HEK293 (cell line): ENCODE results near the gene NELL2.

Source experiments
- GFI1B ChIP-seq: fragments of 450-650 bp; formaldehyde crosslinking; IDR thresholded peaks from 2 replicates; pipeline ENCODE4 v1.5.1; 2016; ENCODE audit warnings: missing biosample characterization, missing genetic modification characterization
- KLF10 ChIP-seq: fragments of 450-650 bp; IDR thresholded peaks from 2 replicates; pipeline ENCODE4 v1.5.1; 2018; ENCODE audit warnings: missing biosample characterization, mild to moderate bottlenecking, missing genetic modification characterization
- OSR2 ChIP-seq: fragments of 450-650 bp; formaldehyde crosslinking; IDR thresholded peaks from 2 replicates; pipeline ENCODE4 v1.5.1; 2016; ENCODE audit warnings: missing biosample characterization, missing genetic modification characterization
- ZFP69B ChIP-seq: fragments of 450-650 bp; formaldehyde crosslinking; IDR thresholded peaks from 2 replicates; pipeline ENCODE4 v1.5.1; 2016; ENCODE audit warnings: missing biosample characterization, missing genetic modification characterization
- ZIC2 ChIP-seq: fragments of 450-650 bp; formaldehyde crosslinking; IDR thresholded peaks from 2 replicates; pipeline ENCODE4 v1.5.1; 2016; ENCODE audit warnings: missing biosample characterization, missing genetic modification characterization
- ZNF223 ChIP-seq: fragments of 450-650 bp; formaldehyde crosslinking; IDR thresholded peaks from 2 replicates; pipeline ENCODE4 v1.5.1; 2016; ENCODE audit warnings: missing biosample characterization, missing genetic modification characterization
- ZNF274 ChIP-seq, 2 experiments: fragments of 200-500 bp in 1 of 2; fragments of 450-650 bp in 1 of 2; sonication (Bioruptor generic) in 1 of 2; formaldehyde crosslinking in 1 of 2; IDR thresholded peaks; 2 replicates each; pipeline versions ENCODE4 v1.5.1 to v1.6.1; 2014 to 2016; ENCODE audit warnings: borderline replicate concordance in 1 of 2, inconsistent platforms in 1 of 2, low read length in 1 of 2, missing biosample characterization in 1 of 2, missing genetic modification characterization in 1 of 2
- ZNF324 ChIP-seq: fragments of 450-650 bp; formaldehyde crosslinking; IDR thresholded peaks from 2 replicates; pipeline ENCODE4 v1.5.1; 2016; ENCODE audit warnings: missing biosample characterization, missing genetic modification characterization
- ZNF529 ChIP-seq: fragments of 450-650 bp; formaldehyde crosslinking; IDR thresholded peaks from 2 replicates; pipeline ENCODE4 v1.5.1; 2017; ENCODE audit warnings: missing genetic modification characterization, missing biosample characterization; ENCODE audit not compliant: insufficient replicate concordance
- ZNF544 ChIP-seq: fragments of 450-650 bp; formaldehyde crosslinking; IDR thresholded peaks from 2 replicates; pipeline ENCODE4 v1.5.0; 2017; ENCODE audit warnings: missing biosample characterization, missing genetic modification characterization
- TF ChIP-seq, protein P1 (sequence below): fragments of 450-650 bp; formaldehyde crosslinking; IDR thresholded peaks from 2 replicates; pipeline ENCODE4 v1.5.1; 2016; ENCODE audit warnings: missing biosample characterization, missing genetic modification characterization
- TF ChIP-seq, protein P2 (sequence below): fragments of 450-650 bp; formaldehyde crosslinking; IDR thresholded peaks from 2 replicates; pipeline ENCODE4 v1.5.1; 2016; ENCODE audit warnings: missing biosample characterization, missing genetic modification characterization
- TF ChIP-seq, protein P3 (sequence below): fragments of 450-650 bp; formaldehyde crosslinking; conservative IDR thresholded peaks from 2 replicates; pipeline ENCODE4 v1.5.1; 2016; ENCODE audit warnings: low read depth, missing biosample characterization, missing genetic modification characterization

DNA sequence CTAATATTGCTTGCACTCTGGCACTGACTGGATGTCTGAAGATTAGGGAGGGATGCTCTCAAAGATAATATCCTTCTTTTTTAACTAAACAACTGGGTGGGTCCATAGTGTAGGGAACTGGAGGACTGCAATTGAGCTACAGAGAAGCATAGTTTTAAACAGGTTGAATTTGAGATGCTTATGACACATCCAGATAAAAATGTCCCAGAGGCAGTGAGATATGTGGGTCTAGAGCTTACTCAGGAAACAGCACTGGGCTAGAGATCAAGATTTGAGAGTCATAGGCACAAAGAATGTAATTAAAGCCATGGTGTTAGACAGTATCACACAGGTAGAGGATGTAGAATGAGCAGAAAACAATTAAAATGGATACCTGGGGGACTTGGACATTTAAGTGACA lies 198.4 kb downstream of the NELL2 start:
- TF ChIP-seq, protein P1, sequence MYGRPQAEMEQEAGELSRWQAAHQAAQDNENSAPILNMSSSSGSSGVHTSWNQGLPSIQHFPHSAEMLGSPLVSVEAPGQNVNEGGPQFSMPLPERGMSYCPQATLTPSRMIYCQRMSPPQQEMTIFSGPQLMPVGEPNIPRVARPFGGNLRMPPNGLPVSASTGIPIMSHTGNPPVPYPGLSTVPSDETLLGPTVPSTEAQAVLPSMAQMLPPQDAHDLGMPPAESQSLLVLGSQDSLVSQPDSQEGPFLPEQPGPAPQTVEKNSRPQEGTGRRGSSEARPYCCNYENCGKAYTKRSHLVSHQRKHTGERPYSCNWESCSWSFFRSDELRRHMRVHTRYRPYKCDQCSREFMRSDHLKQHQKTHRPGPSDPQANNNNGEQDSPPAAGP (tag by site-specific recombination): no peak
- TF ChIP-seq, protein P2, sequence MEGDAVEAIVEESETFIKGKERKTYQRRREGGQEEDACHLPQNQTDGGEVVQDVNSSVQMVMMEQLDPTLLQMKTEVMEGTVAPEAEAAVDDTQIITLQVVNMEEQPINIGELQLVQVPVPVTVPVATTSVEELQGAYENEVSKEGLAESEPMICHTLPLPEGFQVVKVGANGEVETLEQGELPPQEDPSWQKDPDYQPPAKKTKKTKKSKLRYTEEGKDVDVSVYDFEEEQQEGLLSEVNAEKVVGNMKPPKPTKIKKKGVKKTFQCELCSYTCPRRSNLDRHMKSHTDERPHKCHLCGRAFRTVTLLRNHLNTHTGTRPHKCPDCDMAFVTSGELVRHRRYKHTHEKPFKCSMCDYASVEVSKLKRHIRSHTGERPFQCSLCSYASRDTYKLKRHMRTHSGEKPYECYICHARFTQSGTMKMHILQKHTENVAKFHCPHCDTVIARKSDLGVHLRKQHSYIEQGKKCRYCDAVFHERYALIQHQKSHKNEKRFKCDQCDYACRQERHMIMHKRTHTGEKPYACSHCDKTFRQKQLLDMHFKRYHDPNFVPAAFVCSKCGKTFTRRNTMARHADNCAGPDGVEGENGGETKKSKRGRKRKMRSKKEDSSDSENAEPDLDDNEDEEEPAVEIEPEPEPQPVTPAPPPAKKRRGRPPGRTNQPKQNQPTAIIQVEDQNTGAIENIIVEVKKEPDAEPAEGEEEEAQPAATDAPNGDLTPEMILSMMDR: no peak
- TF ChIP-seq ZNF324 (tag by site-specific recombination) (no peak), OSR2 (tag by site-specific recombination) (no peak), ZNF223 (tag by site-specific recombination) (no peak), ZNF529 (tag by site-specific recombination) (no peak), ZIC2 (no peak), KLF10 (no peak), GFI1B (tag by site-specific recombination) (no peak), ZNF274 (IDR thresholded peaks at IDR 0.05; ENCODE audit: low read length) (no peak), ZNF274 (tag by site-specific recombination; IDR thresholded peaks at IDR 0.05; ENCODE audit: borderline replicate concordance) (no peak), ZNF544 (tag by site-specific recombination) (no peak), ZFP69B (no peak)
- TF ChIP-seq, protein P3, sequence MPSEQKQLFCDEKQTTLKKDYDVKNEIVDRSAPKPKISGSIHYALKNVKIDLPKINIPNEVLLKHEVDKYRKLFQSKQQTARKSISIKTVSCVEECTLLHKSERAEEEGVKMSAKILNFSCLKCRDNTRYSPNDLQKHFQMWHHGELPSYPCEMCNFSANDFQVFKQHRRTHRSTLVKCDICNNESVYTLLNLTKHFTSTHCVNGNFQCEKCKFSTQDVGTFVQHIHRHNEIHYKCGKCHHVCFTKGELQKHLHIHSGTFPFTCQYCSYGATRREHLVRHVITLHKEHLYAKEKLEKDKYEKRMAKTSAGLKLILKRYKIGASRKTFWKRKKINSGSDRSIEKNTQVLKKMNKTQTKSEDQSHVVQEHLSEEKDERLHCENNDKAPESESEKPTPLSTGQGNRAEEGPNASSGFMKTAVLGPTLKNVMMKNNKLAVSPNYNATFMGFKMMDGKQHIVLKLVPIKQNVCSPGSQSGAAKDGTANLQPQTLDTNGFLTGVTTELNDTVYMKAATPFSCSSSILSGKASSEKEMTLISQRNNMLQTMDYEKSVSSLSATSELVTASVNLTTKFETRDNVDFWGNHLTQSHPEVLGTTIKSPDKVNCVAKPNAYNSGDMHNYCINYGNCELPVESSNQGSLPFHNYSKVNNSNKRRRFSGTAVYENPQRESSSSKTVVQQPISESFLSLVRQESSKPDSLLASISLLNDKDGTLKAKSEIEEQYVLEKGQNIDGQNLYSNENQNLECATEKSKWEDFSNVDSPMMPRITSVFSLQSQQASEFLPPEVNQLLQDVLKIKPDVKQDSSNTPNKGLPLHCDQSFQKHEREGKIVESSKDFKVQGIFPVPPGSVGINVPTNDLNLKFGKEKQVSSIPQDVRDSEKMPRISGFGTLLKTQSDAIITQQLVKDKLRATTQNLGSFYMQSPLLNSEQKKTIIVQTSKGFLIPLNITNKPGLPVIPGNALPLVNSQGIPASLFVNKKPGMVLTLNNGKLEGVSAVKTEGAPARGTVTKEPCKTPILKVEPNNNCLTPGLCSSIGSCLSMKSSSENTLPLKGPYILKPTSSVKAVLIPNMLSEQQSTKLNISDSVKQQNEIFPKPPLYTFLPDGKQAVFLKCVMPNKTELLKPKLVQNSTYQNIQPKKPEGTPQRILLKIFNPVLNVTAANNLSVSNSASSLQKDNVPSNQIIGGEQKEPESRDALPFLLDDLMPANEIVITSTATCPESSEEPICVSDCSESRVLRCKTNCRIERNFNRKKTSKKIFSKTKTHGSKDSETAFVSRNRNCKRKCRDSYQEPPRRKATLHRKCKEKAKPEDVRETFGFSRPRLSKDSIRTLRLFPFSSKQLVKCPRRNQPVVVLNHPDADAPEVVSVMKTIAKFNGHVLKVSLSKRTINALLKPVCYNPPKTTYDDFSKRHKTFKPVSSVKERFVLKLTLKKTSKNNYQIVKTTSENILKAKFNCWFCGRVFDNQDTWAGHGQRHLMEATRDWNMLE (tag by site-specific recombination): no peak
